Measurements from ENCODE around the gene MCU.

DNA sequence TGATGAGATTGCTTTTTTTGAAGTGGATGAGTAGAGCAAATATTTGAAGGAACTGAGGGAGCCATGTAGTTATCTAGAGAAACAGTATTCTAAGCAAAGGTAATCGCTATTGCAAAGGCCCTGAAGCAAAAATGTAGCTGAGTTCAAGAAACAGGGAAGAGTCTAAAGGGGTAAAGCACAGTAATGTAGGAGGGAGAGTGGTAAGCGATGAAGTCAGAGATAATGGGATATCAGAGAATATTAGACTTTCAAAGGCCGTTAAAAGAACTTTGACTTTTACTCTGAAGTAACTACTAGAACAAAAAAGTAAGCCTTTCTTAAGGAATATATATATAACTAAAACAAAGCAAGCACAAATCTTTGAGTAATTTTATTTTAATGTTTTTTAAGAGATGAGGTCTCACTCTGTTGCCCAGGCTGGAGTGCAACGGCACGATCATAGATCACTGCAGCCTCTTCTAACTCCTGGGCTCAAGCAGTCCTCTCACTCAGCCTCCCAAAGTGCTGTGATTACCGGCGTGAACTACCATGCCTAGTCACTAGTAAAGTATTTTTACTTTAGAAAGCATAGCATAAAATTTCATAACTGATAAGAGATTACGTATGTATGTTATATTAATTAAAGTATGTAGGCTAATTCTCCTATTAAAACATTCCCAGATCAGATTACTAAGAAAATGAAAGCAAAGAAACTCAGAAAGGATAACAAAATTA lies 139.9 kb downstream of the MCU start:
- TF ChIP-seq, protein P1, sequence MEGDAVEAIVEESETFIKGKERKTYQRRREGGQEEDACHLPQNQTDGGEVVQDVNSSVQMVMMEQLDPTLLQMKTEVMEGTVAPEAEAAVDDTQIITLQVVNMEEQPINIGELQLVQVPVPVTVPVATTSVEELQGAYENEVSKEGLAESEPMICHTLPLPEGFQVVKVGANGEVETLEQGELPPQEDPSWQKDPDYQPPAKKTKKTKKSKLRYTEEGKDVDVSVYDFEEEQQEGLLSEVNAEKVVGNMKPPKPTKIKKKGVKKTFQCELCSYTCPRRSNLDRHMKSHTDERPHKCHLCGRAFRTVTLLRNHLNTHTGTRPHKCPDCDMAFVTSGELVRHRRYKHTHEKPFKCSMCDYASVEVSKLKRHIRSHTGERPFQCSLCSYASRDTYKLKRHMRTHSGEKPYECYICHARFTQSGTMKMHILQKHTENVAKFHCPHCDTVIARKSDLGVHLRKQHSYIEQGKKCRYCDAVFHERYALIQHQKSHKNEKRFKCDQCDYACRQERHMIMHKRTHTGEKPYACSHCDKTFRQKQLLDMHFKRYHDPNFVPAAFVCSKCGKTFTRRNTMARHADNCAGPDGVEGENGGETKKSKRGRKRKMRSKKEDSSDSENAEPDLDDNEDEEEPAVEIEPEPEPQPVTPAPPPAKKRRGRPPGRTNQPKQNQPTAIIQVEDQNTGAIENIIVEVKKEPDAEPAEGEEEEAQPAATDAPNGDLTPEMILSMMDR (optimal IDR thresholded peaks at IDR 0.05 in 1 of 3, IDR thresholded peaks at IDR 0.05 in 1 of 3, conservative IDR thresholded peaks at IDR 0.05 in 1 of 3; ENCODE audit: extremely low read depth in 1 of 3, insufficient read depth in 2 of 3, low read length in 3 of 3), result no peak
- TF ChIP-seq EZH2 (IDR thresholded peaks at IDR 0.05; ENCODE audit: low read length), result no peak

All from keratinocyte (primary cell).